ENCODE data around the gene RLN3. TPM values are rescaled to one million over a fixed set of nuclear protein-coding genes. Genes with fewer than 3 reads are reported as not detected.
A peak's percentile ranks its signal among the peaks of the same experiment; 100 is the strongest.

Gene RLN3
- total RNA-seq, 1 donor from 2014 or later = not detected

- Mint-ChIP-seq H3K27me3 (ENCODE audit: unreplicated experiment) (peaks cover 12% of the 10 kb centered on the region), H3K4me1 (ENCODE audit: unreplicated experiment) (peaks cover 3% of the 10 kb centered on the region), H3K36me3 (ENCODE audit: low read depth, unreplicated experiment) (no peaks in the 10 kb centered on the region), H3K9me3 (ENCODE audit: unreplicated experiment) (no peaks in the 10 kb centered on the region), H3K4me3 (ENCODE audit: unreplicated experiment) (peak within 1 kb of the TSS; percentile 90), H3K27ac (ENCODE audit: unreplicated experiment) (no peak within 1 kb of the TSS)
- TF ChIP-seq CTCF (IDR thresholded peaks at IDR 0.05; ENCODE audit: unreplicated experiment) = no peak
- DNase-seq (ENCODE audit: low spot score) = no peak
Observed at GRCh38 chr19:14072535-14073260, 44.8 kb downstream of the RLN3 start, which contains the start of gene MISP3. TSS of gene MISP3 (plus strand) at chr19:14072786. CDS start at chr19:14073310, 524 bp downstream.

- Mint-ChIP-seq H3K36me3 (ENCODE audit: low read depth, unreplicated experiment) (no peaks in the 10 kb centered on the region), H3K27ac (ENCODE audit: unreplicated experiment) (no peak overlapping the region), H3K9me3 (ENCODE audit: unreplicated experiment) (no peaks in the 10 kb centered on the region), H3K27me3 (ENCODE audit: unreplicated experiment) (peaks cover 12% of the 10 kb centered on the region), H3K4me3 (ENCODE audit: unreplicated experiment) (peak overlapping the region; percentile 90), H3K4me1 (ENCODE audit: unreplicated experiment) (peaks cover 3% of the 10 kb centered on the region)
- TF ChIP-seq CTCF (IDR thresholded peaks at IDR 0.05; ENCODE audit: unreplicated experiment) = peak; percentile 45
- DNase-seq (ENCODE audit: low spot score) = peak; percentile 76
Observed at GRCh38 chr19:14073261-14073924, 45.4 kb downstream of the RLN3 start.

- Mint-ChIP-seq H3K9me3 (ENCODE audit: unreplicated experiment) (no peaks in the 10 kb centered on the region), H3K4me1 (ENCODE audit: unreplicated experiment) (peaks cover 3% of the 10 kb centered on the region), H3K4me3 (ENCODE audit: unreplicated experiment) (peak overlapping the region; percentile 90), H3K27ac (ENCODE audit: unreplicated experiment) (no peak overlapping the region), H3K36me3 (ENCODE audit: low read depth, unreplicated experiment) (no peaks in the 10 kb centered on the region), H3K27me3 (ENCODE audit: unreplicated experiment) (peaks cover 12% of the 10 kb centered on the region)
- no peak for TF ChIP-seq CTCF (IDR thresholded peaks at IDR 0.05; ENCODE audit: unreplicated experiment)
- DNase-seq (ENCODE audit: low spot score) = no peak
Observed at GRCh38 chr19:14073925-14074838, 46.2 kb downstream of the RLN3 start.

GRCh38 chr19:14078411-14078810 lies 50.5 kb downstream of the RLN3 start:
- Mint-ChIP-seq H3K36me3 (ENCODE audit: low read depth, unreplicated experiment) (no peaks in the 10 kb centered on the region), H3K9me3 (ENCODE audit: unreplicated experiment) (no peaks in the 10 kb centered on the region), H3K27ac (ENCODE audit: unreplicated experiment) (no peak overlapping the region), H3K27me3 (ENCODE audit: unreplicated experiment) (peaks cover 12% of the 10 kb centered on the region), H3K4me3 (ENCODE audit: unreplicated experiment) (no peak overlapping the region), H3K4me1 (ENCODE audit: unreplicated experiment) (peaks cover 16% of the 10 kb centered on the region)
- TF ChIP-seq CTCF (IDR thresholded peaks at IDR 0.05; ENCODE audit: unreplicated experiment) = no peak
- DNase-seq (ENCODE audit: low spot score) = no peak

Other genes starting within 250 kb of the RLN3 start
- gene ZSWIM4, start 232.7 kb upstream of the RLN3 start, total RNA-seq (ENCODE audit: unreplicated experiment) = 43.7 TPM
- gene NANOS3, start 151.0 kb upstream of the RLN3 start, total RNA-seq (ENCODE audit: unreplicated experiment) = 0.69 TPM
- gene BRME1, start 122.0 kb upstream of the RLN3 start, total RNA-seq (ENCODE audit: unreplicated experiment) = 3.4 TPM
- gene CC2D1A, start 121.9 kb upstream of the RLN3 start, total RNA-seq (ENCODE audit: unreplicated experiment) = 17.1 TPM
- gene PODNL1, start 89.7 kb upstream of the RLN3 start, total RNA-seq (ENCODE audit: unreplicated experiment) = not detected
- 53.0 TPM for gene DCAF15, start 75.6 kb upstream of the RLN3 start, total RNA-seq (ENCODE audit: unreplicated experiment)
- 16.2 TPM for gene RFX1, start 21.8 kb upstream of the RLN3 start, total RNA-seq (ENCODE audit: unreplicated experiment)
- 6.3 TPM for gene IL27RA, start 3.6 kb downstream of the RLN3 start, total RNA-seq (ENCODE audit: unreplicated experiment)
- 0.90 TPM for gene PALM3, start 33.9 kb downstream of the RLN3 start, total RNA-seq (ENCODE audit: unreplicated experiment)
- not detected for gene MISP3, start 44.6 kb downstream of the RLN3 start, total RNA-seq (ENCODE audit: unreplicated experiment)
- not detected for gene C19orf67, start 57.6 kb downstream of the RLN3 start, total RNA-seq (ENCODE audit: unreplicated experiment)
- gene SAMD1, start 62.6 kb downstream of the RLN3 start, total RNA-seq (ENCODE audit: unreplicated experiment) = 29.5 TPM
- gene PRKACA, start 89.6 kb downstream of the RLN3 start, total RNA-seq (ENCODE audit: unreplicated experiment) = 122 TPM
- 7.1 TPM for gene ASF1B, start 108.4 kb downstream of the RLN3 start, total RNA-seq (ENCODE audit: unreplicated experiment)
- gene ADGRL1, start 178.0 kb downstream of the RLN3 start, total RNA-seq (ENCODE audit: unreplicated experiment) = 32.9 TPM

Data from endothelial cell (in vitro differentiated cells).